ENCODE results near the gene RGS7BP. TPM values are rescaled to one million over a fixed set of nuclear protein-coding genes. Genes with fewer than 3 reads are reported as not detected.

The RGS7BP gene
- total RNA-seq, 1 experiment from 2014 or later = not detected

DNA sequence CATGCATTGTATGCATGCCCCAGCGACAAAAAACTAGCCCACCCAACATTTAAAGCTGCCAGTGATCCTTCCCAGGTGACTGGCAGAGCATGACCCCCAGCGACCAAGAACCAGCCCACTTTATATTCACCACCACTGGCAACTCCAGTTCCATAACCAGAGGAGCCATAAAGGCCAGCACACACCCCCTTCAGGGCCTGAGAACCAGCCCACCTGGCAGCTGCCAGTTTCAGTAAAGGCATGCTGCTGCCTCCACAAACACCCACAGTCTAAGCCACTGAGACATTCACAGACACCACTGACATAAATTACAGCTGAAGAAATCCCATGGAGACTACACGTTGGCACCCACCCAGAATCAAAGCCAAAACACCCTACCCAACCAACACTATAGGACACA, 46.9 kb upstream of the RGS7BP start:
- DNase-seq (ENCODE audit: low read depth, low spot score) (no peak), ATAC-seq (no peak)
- ChIA-PET POLR2A (no interaction called here), CTCF (no interaction called here)
- Histone ChIP-seq H3K4me3 (ENCODE audit: low read depth in 2 of 2, low read length in 2 of 2) (no peak overlapping the region), H3K9me3 (ENCODE audit: control insufficient read depth, insufficient read depth, low read depth, low read length) (no peaks in the 10 kb centered on the region), H3K27ac (ENCODE audit: low read length) (no peak overlapping the region), H3K27me3 (ENCODE audit: control insufficient read depth, insufficient read depth, low read length) (no peaks in the 10 kb centered on the region), H3K36me3 (ENCODE audit: control insufficient read depth, insufficient read depth, low read length) (no peaks in the 10 kb centered on the region), H3K4me1 (ENCODE audit: control insufficient read depth, insufficient read depth, low read length) (no peaks in the 10 kb centered on the region)
- TF ChIP-seq, protein P1, sequence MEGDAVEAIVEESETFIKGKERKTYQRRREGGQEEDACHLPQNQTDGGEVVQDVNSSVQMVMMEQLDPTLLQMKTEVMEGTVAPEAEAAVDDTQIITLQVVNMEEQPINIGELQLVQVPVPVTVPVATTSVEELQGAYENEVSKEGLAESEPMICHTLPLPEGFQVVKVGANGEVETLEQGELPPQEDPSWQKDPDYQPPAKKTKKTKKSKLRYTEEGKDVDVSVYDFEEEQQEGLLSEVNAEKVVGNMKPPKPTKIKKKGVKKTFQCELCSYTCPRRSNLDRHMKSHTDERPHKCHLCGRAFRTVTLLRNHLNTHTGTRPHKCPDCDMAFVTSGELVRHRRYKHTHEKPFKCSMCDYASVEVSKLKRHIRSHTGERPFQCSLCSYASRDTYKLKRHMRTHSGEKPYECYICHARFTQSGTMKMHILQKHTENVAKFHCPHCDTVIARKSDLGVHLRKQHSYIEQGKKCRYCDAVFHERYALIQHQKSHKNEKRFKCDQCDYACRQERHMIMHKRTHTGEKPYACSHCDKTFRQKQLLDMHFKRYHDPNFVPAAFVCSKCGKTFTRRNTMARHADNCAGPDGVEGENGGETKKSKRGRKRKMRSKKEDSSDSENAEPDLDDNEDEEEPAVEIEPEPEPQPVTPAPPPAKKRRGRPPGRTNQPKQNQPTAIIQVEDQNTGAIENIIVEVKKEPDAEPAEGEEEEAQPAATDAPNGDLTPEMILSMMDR (IDR thresholded peaks at IDR 0.05) = no peak
- TF ChIP-seq TCF7L2 (IDR thresholded peaks at IDR 0.05; ENCODE audit: low read depth, low read length) (no peak), POLR2AphosphoS5 (IDR thresholded peaks at IDR 0.05; ENCODE audit: low read depth, low read length) (no peak), SIN3A (IDR thresholded peaks at IDR 0.05; ENCODE audit: borderline replicate concordance, insufficient read depth, low read depth, low read length) (no peak)
- TF ChIP-seq, protein P2, sequence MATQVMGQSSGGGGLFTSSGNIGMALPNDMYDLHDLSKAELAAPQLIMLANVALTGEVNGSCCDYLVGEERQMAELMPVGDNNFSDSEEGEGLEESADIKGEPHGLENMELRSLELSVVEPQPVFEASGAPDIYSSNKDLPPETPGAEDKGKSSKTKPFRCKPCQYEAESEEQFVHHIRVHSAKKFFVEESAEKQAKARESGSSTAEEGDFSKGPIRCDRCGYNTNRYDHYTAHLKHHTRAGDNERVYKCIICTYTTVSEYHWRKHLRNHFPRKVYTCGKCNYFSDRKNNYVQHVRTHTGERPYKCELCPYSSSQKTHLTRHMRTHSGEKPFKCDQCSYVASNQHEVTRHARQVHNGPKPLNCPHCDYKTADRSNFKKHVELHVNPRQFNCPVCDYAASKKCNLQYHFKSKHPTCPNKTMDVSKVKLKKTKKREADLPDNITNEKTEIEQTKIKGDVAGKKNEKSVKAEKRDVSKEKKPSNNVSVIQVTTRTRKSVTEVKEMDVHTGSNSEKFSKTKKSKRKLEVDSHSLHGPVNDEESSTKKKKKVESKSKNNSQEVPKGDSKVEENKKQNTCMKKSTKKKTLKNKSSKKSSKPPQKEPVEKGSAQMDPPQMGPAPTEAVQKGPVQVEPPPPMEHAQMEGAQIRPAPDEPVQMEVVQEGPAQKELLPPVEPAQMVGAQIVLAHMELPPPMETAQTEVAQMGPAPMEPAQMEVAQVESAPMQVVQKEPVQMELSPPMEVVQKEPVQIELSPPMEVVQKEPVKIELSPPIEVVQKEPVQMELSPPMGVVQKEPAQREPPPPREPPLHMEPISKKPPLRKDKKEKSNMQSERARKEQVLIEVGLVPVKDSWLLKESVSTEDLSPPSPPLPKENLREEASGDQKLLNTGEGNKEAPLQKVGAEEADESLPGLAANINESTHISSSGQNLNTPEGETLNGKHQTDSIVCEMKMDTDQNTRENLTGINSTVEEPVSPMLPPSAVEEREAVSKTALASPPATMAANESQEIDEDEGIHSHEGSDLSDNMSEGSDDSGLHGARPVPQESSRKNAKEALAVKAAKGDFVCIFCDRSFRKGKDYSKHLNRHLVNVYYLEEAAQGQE (IDR thresholded peaks at IDR 0.05; ENCODE audit: insufficient read depth in 1 of 2, low read depth in 2 of 2, low read length in 1 of 2) = no peak
- intact Hi-C loops (cut with micrococcal nuclease; ENCODE audit: unreplicated experiment) (no loop called here), in situ Hi-C loops (cut with HindIII; ENCODE audit: low pct_unique_long_range_greater_than_20kb, low sequenced_read_pairs) (no loop called here)
- BruUV-seq (replicated peaks) = no TSS peak

DNA sequence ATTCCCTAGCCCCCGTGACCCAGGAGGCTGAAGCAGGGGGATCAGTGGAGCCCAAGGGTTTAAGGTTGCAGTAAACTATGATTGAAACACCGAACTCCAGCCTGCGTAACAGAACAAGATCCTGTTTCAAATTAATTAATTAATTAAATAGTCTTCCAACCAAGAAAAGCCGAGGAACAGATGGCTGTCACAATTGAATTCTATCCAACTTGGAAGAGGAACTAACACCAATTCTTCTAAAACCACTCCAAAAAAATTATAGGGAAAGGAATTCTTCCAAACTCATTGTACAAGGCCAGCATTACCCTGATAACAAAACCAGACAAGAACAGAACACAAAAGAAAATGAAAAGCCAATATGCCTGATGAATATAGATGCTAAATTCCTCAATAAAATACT, 43.4 kb upstream of the RGS7BP start:
- Histone ChIP-seq H3K9me3 (ENCODE audit: control insufficient read depth, insufficient read depth, low read depth, low read length) (no peaks in the 10 kb centered on the region), H3K4me1 (ENCODE audit: control insufficient read depth, insufficient read depth, low read length) (no peaks in the 10 kb centered on the region), H3K4me3 (ENCODE audit: low read depth in 2 of 2, low read length in 2 of 2) (no peak overlapping the region), H3K36me3 (ENCODE audit: control insufficient read depth, insufficient read depth, low read length) (no peaks in the 10 kb centered on the region), H3K27ac (ENCODE audit: low read length) (no peak overlapping the region), H3K27me3 (ENCODE audit: control insufficient read depth, insufficient read depth, low read length) (no peaks in the 10 kb centered on the region)
- ATAC-seq = no peak
- intact Hi-C loops (cut with micrococcal nuclease; ENCODE audit: unreplicated experiment) (no loop called here), in situ Hi-C loops (cut with HindIII; ENCODE audit: low pct_unique_long_range_greater_than_20kb, low sequenced_read_pairs) (no loop called here)
- POLR2A ChIA-PET = no interaction called here
- CTCF ChIA-PET = no interaction called here
- TF ChIP-seq POLR2AphosphoS5 (IDR thresholded peaks at IDR 0.05; ENCODE audit: low read depth, low read length) (no peak), SIN3A (IDR thresholded peaks at IDR 0.05; ENCODE audit: borderline replicate concordance, insufficient read depth, low read depth, low read length) (no peak), TCF7L2 (IDR thresholded peaks at IDR 0.05; ENCODE audit: low read depth, low read length) (no peak)
- TF ChIP-seq, protein P2 (IDR thresholded peaks at IDR 0.05; ENCODE audit: insufficient read depth in 1 of 2, low read depth in 2 of 2, low read length in 1 of 2) = no peak
- TF ChIP-seq, protein P1 (IDR thresholded peaks at IDR 0.05) = no peak
- BruUV-seq (replicated peaks) = no TSS peak
- no peak for DNase-seq (ENCODE audit: low read depth, low spot score)

All from Panc1 (cell line).